Central memory CD8-positive, alpha-beta T cell (primary cell): ENCODE data around the gene RPS14.
A peak's percentile ranks its signal among the peaks of the same experiment; 100 is the strongest.

Experiments
- ATAC-seq: fragments of 150-1000 bp; cut with Tn5 transposase; replicated peaks from 2 replicates; pipeline ENCODE4 v1.10.0; 2022; ENCODE audit warnings: mild to moderate bottlenecking, moderate FRiP score, moderate number of reproducible peaks; ENCODE audit not compliant: poor library complexity, severe bottlenecking; ENCODE audit errors: extremely low read depth
- DNase-seq, 2 donors: peaks; one replicate each; pipeline ENCODE4 v3.0.0; 2021; ENCODE audit warnings: low spot score in 2 of 2
- H3K27ac Mint-ChIP-seq: one replicate; pipeline ENCODE4 v1.8.0; 2022; ENCODE audit warnings: low read depth, mild to moderate bottlenecking, moderate library complexity, mixed read lengths
- H3K27me3 Mint-ChIP-seq: one replicate; pipeline ENCODE4 v1.8.0; 2022; ENCODE audit warnings: mixed read lengths
- H3K36me3 Mint-ChIP-seq: one replicate; pipeline ENCODE4 v1.8.0; 2022; ENCODE audit warnings: mild to moderate bottlenecking, moderate library complexity, mixed read lengths; ENCODE audit not compliant: insufficient read depth
- H3K4me1 Mint-ChIP-seq: one replicate; pipeline ENCODE4 v1.8.0; 2022; ENCODE audit warnings: mixed read lengths
- H3K4me3 Mint-ChIP-seq: one replicate; pipeline ENCODE4 v1.8.0; 2022; ENCODE audit warnings: mild to moderate bottlenecking, moderate library complexity, mixed read lengths
- H3K9me3 Mint-ChIP-seq: one replicate; pipeline ENCODE4 v1.8.0; 2022; ENCODE audit warnings: mixed read lengths

The RPS14 gene

DNA sequence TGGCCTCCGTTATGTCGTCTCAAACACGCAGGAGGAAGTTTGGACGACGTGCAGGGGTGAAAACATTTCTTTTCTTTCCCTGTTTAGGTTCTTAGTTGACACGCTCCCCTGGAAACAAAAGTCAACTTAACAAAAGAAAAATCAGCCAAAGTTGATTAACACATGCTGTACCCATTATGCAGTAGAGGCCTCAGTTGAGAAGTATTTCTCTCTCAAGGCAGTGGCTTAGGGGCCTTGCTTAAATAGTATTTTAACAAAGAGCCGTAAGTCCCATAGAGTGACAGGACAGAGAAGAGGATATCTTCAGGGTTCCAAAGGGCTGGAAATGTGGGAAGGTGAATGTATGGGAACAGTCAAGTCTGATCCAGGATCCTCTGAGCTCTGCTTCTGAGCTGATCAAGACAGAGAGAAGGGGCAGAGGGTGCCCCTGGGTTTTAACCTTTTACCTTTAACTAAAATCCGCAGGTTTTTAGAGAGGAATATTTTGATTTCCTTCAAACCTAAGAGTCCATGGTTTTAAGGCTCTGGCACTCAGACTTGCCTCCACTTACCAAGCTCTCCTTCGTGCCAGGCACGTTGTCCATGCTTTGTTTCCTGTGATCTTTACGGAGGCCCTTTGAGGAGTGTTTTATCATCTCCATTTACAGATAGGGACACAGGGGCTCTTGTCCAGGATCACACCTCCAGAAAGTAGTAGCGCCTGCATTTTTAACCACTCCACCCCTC, 36.2 kb downstream of the RPS14 start:
- Mint-ChIP-seq H3K4me1 (peaks cover 44% of the 10 kb centered on the region), H3K27ac (peak overlapping the region; percentile 100), H3K27me3 (no peaks in the 10 kb centered on the region), H3K4me3 (peak overlapping the region; percentile 98), H3K36me3 (peaks cover 42% of the 10 kb centered on the region), H3K9me3 (no peaks in the 10 kb centered on the region)
- peak; percentile 26 for ATAC-seq
- no peak for DNase-seq

DNA sequence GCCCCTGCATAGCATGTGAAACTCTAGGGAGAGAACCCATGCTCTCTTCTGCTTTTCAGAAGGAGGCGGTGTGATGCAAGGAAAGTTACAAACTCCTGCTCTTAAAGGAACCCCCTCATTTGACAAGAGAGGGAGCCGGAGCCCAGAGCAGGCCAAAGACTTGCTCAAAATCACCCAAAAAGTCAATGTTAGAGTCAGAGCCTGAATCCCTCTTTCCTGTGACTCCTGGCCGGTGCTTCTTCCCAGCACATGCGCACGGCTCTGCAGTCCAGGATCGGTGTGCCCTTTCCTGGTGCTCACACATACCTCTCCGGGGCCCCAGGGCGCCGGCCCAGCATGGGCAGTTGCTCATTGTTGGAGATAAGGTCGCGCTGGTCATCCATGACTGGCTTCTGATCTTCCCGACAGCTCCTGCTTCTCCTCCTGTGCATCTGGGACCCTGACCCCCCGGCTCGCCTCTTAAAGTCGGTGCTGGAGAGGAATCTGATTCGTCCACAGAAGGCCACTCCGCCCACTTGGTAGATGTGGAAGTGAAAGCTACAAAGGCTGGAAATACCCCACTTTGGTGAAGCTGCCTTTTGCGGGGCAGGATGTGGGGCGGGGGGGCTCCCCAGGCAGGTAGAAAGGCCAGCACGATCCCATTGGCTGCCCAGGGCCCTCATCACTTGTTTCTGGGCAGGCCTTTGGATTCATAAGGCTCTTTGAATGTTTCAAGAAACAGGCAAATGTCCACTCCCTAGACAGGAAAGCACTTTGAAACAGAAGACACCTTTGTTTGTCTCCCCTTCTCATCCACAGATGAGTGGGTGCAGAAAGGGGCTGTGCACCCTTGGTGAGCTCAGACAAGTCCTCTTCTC, 37.0 kb downstream of the RPS14 start, which contains the start of gene CD74:
Gene CD74 (minus strand): TSS at position 592 of the 857 bp plus-strand sequence. CDS start 161 bp downstream, at position 431.
- Mint-ChIP-seq H3K27ac (peak within 1 kb of the TSS; percentile 100), H3K36me3 (peaks cover 50% of the 10 kb centered on the region), H3K27me3 (no peaks in the 10 kb centered on the region), H3K4me3 (peak within 1 kb of the TSS; percentile 98), H3K4me1 (peaks cover 46% of the 10 kb centered on the region), H3K9me3 (no peaks in the 10 kb centered on the region)
- peak; percentile 82 to 93 for DNase-seq
- ATAC-seq, result peak; percentile 85

DNA sequence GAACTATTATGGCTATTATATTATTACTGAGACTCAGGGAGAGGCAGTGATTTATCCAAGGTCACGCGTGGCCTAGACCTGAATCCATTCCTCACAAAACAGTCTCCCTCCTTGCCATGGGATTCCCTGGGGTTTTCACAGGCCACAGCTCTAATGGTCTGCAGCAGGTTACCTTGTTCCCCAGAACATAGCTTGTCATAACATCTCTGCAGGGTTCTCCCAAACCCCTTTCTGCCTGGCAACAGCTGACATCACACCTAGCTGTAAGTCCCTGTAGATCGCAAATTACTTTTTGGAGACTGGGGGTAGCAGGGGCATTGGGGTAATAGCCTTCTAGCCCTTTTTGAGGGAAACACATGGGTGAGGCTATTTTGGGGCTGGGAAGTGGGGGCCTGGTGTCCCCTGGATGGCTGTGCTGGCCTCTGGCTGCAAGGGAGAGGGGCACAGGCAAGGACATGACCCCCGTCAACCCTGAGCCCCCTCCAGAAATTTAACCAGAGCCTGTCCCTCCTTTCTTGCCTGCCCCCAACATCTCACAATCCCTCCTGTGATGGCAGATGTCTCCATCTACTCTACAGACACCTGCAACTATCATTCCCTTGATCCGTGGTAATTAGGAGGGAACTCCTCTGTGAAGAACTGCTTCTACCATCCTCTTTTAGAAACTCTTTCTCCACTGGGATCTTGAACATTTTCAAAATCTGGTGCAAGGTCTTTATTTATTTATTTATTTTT, 38.1 kb downstream of the RPS14 start:
- Mint-ChIP-seq H3K4me1 (peaks cover 46% of the 10 kb centered on the region), H3K4me3 (peak overlapping the region; percentile 98), H3K27me3 (no peaks in the 10 kb centered on the region), H3K9me3 (no peaks in the 10 kb centered on the region), H3K27ac (peak overlapping the region; percentile 100), H3K36me3 (peaks cover 61% of the 10 kb centered on the region)
- ATAC-seq, result no peak
- peak; percentile 48 to 62 for DNase-seq

DNA sequence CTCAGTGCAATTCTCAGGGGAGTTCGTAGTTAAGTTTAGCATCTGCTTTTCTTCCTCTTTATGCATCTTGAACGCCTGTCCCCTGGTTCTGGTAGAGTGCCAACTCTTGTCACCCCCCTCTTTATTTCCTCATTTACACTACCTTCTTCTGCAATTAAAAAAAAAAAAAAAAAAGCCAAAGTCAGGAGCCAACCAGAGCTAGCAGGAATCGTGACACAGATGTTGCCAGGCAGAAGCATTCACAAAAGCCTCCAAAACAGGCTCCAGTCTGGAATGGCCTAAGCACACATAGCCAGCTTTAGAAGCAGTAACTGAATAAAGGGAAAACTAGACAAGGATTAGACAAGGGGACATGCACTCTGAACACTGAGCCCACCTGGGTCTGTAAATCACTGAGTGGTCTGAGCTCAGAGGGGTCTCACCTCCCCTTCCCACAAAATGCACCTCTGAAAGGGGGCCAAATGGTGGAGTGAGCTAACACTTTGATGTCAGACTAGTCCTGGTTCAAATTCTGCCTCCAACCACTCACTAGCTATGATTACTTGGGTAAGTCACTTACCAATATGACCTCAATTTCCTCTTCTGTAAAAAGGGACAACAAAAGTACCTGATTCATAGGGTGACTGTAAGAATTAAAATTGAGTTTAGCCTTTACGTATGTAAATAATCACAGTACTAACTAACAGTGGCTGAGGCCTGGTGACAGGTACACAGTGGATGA, 38.9 kb downstream of the RPS14 start:
- Mint-ChIP-seq H3K27me3 (no peaks in the 10 kb centered on the region), H3K36me3 (peaks cover 68% of the 10 kb centered on the region), H3K4me3 (peak overlapping the region; percentile 98), H3K9me3 (no peaks in the 10 kb centered on the region), H3K27ac (peak overlapping the region; percentile 100), H3K4me1 (peaks cover 52% of the 10 kb centered on the region)
- peak in 1 of 2 donors; percentile 48 for DNase-seq
- peak; percentile 20 for ATAC-seq

DNA sequence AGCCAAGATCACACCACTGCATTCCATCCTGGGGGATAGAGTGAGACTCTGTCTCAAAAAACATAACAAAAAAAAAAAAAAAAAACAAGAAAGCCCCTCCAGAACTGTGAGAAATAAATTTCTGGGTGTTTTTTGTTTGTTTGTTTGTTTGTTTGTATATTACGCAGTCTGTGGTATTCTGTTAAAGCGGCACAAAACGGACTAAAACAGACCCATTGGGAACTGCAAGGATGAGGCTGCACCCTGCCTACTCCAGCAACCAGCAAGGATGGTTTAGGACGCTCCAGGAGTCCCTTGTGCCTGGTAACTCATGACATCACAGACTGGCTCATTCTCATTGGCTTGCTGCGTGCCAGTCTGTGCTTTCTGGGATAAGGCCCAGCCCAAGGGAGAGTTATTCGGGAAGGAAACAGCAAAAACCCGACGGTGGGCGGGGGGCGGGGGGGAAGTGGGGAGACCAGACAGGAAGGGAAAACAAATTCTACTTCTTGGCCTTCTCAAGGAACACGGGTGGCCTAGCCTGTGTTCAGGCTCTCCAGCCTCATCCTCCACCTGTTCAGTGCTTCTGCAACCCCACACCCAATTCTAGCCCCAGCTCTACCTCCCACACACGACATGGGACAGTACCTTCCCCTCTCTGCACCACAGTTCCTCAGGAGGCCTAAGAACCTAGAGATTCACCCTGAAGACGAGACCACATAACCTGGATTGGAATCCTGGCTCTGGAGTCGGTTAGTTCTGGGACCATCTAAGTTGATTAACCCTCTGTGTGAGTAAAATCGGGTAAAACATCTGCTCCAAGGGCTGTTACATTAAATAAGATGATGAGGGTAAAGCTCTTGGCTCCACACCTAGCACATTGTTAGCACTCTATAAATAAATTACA, 39.7 kb downstream of the RPS14 start:
- H3K27me3 Mint-ChIP-seq, result no peaks in the 10 kb centered on the region
- no peak for ATAC-seq
- peaks cover 76% of the 10 kb centered on the region for H3K36me3 Mint-ChIP-seq
- peak overlapping the region; percentile 100 for H3K27ac Mint-ChIP-seq
- peak overlapping the region; percentile 98 for H3K4me3 Mint-ChIP-seq
- no peak for DNase-seq
- peaks cover 52% of the 10 kb centered on the region for H3K4me1 Mint-ChIP-seq
- no peaks in the 10 kb centered on the region for H3K9me3 Mint-ChIP-seq

DNA sequence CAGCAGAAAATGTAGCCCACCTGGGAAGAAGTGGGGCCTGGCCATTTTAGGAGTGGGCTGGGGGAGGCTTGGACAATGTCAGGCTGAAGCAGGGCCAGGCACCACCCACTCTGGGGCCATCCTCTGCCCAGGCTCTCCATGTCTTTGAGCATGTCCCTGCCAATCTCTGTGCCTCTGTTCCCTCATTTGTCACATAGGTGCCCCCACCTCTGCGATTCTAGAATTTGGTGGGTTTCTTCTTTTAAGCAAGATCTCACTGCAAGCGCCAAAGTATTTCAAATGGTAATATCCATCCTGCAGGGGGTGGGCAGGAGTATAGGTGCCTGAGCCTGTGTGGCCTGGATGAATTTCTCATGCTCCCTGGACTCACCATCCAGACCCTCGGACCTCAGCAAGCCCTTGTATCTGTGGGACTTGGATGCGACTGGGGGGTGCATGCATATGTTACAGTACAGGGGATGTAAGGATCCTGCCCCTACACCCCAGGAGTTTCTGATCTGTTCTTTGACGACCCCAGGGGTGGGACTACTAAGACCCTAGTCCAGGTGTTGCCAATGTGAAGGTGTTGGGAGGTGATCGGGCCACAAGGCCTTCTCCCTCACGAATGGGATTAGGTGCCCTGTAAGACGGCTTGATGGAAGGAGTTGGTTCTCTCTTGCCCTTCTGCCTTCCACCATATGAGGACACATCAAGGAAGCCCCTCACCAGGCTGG, 41.2 kb downstream of the RPS14 start:
- Mint-ChIP-seq H3K36me3 (peaks cover 89% of the 10 kb centered on the region), H3K27ac (peak overlapping the region; percentile 100), H3K4me3 (peak overlapping the region; percentile 98), H3K4me1 (peaks cover 48% of the 10 kb centered on the region), H3K9me3 (no peaks in the 10 kb centered on the region), H3K27me3 (no peaks in the 10 kb centered on the region)
- no peak for DNase-seq
- ATAC-seq, result no peak

DNA sequence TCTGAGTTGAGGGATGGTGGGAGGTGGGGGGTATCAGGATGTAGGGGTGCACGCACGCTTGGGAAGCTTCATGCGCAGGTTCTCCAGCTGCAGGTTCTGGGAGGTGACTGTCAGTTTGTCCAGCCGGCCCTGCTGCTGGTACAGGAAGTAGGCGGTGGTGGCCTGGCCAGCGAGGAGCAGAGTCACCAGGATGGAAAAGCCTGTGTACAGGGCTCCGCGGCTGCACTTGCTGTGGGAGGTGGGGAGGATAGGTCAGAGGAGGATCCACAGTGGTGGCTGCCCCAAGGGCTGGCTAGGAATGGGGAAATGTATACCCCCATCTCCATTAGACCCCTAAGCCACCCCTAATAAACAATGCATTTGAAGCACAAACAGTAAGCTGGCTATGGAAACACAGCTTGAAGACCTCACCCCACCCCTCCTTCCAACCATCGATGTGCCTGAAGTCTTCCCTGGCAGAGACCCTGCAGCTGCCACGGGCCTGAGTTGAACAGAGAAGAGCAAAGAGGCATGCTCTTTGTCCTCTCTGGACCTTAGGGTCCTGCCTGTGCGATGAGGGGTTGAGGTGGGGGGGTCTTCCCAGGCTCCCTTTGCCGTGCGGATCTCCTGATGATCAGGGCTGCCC, 42.3 kb downstream of the RPS14 start:
- DNase-seq (no peak), ATAC-seq (no peak)
- Mint-ChIP-seq H3K27ac (peak overlapping the region; percentile 100), H3K9me3 (no peaks in the 10 kb centered on the region), H3K4me3 (peak overlapping the region; percentile 98), H3K36me3 (peaks cover 95% of the 10 kb centered on the region), H3K27me3 (no peaks in the 10 kb centered on the region), H3K4me1 (peaks cover 43% of the 10 kb centered on the region)

DNA sequence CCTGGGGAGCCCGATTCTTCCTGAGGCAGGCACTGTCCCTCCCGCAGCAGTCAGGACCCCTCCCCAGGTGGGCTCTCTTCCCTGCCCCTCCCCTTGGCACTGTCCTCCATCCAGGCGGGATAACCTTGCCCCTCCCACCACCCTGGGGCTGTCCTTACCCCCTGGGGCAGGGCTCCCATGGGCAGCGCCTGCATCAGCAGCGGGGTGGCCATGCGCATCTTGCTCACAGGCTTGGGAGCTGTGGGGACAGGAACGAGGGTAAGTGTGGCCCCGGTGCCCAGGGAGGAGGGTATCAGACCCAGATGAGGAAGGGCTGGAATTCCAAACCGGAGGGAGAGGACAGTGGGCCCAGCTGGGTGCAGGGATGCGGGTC, 42.8 kb downstream of the RPS14 start:
- peak overlapping the region; percentile 100 for H3K27ac Mint-ChIP-seq
- peaks cover 95% of the 10 kb centered on the region for H3K36me3 Mint-ChIP-seq
- no peaks in the 10 kb centered on the region for H3K27me3 Mint-ChIP-seq
- H3K9me3 Mint-ChIP-seq, result no peaks in the 10 kb centered on the region
- no peak for DNase-seq
- peaks cover 44% of the 10 kb centered on the region for H3K4me1 Mint-ChIP-seq
- ATAC-seq, result no peak
- H3K4me3 Mint-ChIP-seq, result peak overlapping the region; percentile 98

DNA sequence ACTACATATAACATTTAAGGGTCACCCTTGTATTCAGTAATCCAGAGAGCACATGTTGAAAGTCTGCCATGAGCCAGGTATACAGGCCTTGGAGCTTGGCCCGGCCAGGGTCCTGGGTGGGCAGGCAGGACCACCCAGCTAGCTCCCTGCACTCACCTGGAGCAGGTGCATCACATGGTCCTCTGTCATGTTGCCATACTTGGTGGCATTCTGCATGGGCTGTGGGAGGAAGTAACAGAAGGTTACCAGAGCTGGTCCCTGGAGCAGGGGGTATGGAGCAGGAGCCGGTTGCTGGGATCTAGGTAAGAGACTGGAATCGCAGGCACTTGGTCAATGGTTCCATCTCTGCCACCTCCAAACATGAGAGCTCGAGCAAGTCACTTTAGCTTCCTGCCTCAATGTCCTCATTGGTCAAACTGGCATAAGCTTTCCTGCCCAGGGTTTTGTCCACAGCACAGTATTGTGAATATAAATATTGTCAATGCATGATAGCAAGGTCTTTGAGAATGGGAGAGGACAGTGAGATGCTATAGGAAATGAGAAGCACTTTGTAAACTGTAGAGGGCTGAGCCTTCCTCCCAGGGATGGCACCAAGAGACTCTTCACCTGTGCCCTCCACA, 43.3 kb downstream of the RPS14 start:
- Mint-ChIP-seq H3K36me3 (peaks cover 95% of the 10 kb centered on the region), H3K4me1 (peaks cover 44% of the 10 kb centered on the region)
- no peak for ATAC-seq

More for the DNA sequence above, 43.3 kb downstream of the RPS14 start:
- H3K27ac Mint-ChIP-seq, result peak overlapping the region; percentile 100
- no peaks in the 10 kb centered on the region for H3K9me3 Mint-ChIP-seq
- peak overlapping the region; percentile 98 for H3K4me3 Mint-ChIP-seq
- DNase-seq, result no peak
- no peaks in the 10 kb centered on the region for H3K27me3 Mint-ChIP-seq
